Measurements from ENCODE around the gene NCMAP.

DNA sequence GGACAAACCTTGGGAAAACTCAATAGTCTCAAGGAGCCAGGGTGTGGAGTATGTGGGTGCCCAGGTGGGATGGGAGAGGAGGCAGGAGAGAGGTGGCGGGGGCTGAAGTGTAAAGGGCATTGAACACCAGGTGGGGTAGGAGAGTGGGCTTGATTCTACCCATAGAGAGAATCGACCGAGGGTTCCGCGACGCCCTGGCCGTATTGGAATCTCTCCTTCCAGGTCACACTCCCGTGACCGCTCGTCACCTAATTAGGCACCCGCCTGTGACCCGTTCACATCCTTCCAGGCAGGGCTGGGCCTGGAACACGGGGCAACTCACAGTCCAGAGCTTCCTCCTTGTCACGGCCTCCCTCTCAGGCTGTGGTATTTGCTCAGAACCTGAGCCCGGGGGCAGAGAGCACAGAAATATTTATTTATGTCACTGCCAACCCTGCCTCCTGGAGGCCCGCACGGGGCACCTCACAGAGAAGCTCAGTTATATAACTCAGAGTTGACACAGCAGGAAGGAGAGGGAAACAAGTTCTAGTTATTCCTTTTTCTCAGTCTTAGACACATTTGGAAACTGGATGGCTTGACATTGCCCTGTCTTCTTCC lies 12.0 kb downstream of the NCMAP start:
- TF ChIP-seq CTCF (IDR thresholded peaks at IDR 0.05) = no peak
- TF ChIP-seq, protein P1, sequence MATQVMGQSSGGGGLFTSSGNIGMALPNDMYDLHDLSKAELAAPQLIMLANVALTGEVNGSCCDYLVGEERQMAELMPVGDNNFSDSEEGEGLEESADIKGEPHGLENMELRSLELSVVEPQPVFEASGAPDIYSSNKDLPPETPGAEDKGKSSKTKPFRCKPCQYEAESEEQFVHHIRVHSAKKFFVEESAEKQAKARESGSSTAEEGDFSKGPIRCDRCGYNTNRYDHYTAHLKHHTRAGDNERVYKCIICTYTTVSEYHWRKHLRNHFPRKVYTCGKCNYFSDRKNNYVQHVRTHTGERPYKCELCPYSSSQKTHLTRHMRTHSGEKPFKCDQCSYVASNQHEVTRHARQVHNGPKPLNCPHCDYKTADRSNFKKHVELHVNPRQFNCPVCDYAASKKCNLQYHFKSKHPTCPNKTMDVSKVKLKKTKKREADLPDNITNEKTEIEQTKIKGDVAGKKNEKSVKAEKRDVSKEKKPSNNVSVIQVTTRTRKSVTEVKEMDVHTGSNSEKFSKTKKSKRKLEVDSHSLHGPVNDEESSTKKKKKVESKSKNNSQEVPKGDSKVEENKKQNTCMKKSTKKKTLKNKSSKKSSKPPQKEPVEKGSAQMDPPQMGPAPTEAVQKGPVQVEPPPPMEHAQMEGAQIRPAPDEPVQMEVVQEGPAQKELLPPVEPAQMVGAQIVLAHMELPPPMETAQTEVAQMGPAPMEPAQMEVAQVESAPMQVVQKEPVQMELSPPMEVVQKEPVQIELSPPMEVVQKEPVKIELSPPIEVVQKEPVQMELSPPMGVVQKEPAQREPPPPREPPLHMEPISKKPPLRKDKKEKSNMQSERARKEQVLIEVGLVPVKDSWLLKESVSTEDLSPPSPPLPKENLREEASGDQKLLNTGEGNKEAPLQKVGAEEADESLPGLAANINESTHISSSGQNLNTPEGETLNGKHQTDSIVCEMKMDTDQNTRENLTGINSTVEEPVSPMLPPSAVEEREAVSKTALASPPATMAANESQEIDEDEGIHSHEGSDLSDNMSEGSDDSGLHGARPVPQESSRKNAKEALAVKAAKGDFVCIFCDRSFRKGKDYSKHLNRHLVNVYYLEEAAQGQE (IDR thresholded peaks at IDR 0.05; ENCODE audit: insufficient read depth in 1 of 2, low read depth in 2 of 2, low read length in 1 of 2) = no peak

Measured in Panc1 (cell line).